GM23338 (cell line): ENCODE measurements around the gene DPP10.

Source experiments
- EZH2 ChIP-seq: fragments of 200-600 bp; sonication (generic); IDR thresholded peaks from one replicate; pipeline ENCODE4 v1.8.0; 2017; ENCODE audit warnings: antibody characterized with exemption, mild to moderate bottlenecking, low read depth; ENCODE audit not compliant: unreplicated experiment
- EZH2phosphoT487 ChIP-seq: fragments of 200-600 bp; sonication (generic); IDR thresholded peaks from one replicate; pipeline ENCODE4 v1.8.1; 2018; ENCODE audit warnings: antibody characterized with exemption; ENCODE audit not compliant: unreplicated experiment
- NANOG ChIP-seq: IDR thresholded peaks from 2 replicates; pipeline ENCODE4 v1.6.1; 2016; ENCODE audit warnings: antibody characterized with exemption, borderline replicate concordance
- POLR2AphosphoS5 ChIP-seq: IDR thresholded peaks from 2 replicates; pipeline ENCODE4 v1.6.1; 2016; ENCODE audit warnings: antibody characterized with exemption, low read depth
- ZNF114 ChIP-seq: fragments of 250-450 bp; sonication (Bioruptor Pico); IDR thresholded peaks from 2 replicates; pipeline ENCODE4 v1.5.0; 2020; ENCODE audit warnings: mild to moderate bottlenecking, moderate library complexity
- TF ChIP-seq, protein P1 (sequence below): IDR thresholded peaks from one replicate; pipeline ENCODE4 v1.6.1; 2018; ENCODE audit warnings: antibody characterized with exemption; ENCODE audit not compliant: unreplicated experiment
- TF ChIP-seq, protein P2 (sequence below), 2 experiments: fragments of 200-600 bp in 1 of 2; sonication (generic) in 1 of 2; conservative IDR thresholded peaks; 2 replicates each; pipeline versions ENCODE4 v1.5.1 to v1.6.1; 2016 to 2017; ENCODE audit warnings: antibody characterized with exemption in 2 of 2, low read depth in 2 of 2, mild to moderate bottlenecking in 2 of 2, moderate library complexity in 1 of 2
- TF ChIP-seq, protein P3 (sequence below): IDR thresholded peaks from 2 replicates; pipeline ENCODE4 v1.6.1; 2016; ENCODE audit warnings: antibody characterized with exemption

- TF ChIP-seq, protein P1, sequence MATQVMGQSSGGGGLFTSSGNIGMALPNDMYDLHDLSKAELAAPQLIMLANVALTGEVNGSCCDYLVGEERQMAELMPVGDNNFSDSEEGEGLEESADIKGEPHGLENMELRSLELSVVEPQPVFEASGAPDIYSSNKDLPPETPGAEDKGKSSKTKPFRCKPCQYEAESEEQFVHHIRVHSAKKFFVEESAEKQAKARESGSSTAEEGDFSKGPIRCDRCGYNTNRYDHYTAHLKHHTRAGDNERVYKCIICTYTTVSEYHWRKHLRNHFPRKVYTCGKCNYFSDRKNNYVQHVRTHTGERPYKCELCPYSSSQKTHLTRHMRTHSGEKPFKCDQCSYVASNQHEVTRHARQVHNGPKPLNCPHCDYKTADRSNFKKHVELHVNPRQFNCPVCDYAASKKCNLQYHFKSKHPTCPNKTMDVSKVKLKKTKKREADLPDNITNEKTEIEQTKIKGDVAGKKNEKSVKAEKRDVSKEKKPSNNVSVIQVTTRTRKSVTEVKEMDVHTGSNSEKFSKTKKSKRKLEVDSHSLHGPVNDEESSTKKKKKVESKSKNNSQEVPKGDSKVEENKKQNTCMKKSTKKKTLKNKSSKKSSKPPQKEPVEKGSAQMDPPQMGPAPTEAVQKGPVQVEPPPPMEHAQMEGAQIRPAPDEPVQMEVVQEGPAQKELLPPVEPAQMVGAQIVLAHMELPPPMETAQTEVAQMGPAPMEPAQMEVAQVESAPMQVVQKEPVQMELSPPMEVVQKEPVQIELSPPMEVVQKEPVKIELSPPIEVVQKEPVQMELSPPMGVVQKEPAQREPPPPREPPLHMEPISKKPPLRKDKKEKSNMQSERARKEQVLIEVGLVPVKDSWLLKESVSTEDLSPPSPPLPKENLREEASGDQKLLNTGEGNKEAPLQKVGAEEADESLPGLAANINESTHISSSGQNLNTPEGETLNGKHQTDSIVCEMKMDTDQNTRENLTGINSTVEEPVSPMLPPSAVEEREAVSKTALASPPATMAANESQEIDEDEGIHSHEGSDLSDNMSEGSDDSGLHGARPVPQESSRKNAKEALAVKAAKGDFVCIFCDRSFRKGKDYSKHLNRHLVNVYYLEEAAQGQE, result no peak
- TF ChIP-seq, protein P2, sequence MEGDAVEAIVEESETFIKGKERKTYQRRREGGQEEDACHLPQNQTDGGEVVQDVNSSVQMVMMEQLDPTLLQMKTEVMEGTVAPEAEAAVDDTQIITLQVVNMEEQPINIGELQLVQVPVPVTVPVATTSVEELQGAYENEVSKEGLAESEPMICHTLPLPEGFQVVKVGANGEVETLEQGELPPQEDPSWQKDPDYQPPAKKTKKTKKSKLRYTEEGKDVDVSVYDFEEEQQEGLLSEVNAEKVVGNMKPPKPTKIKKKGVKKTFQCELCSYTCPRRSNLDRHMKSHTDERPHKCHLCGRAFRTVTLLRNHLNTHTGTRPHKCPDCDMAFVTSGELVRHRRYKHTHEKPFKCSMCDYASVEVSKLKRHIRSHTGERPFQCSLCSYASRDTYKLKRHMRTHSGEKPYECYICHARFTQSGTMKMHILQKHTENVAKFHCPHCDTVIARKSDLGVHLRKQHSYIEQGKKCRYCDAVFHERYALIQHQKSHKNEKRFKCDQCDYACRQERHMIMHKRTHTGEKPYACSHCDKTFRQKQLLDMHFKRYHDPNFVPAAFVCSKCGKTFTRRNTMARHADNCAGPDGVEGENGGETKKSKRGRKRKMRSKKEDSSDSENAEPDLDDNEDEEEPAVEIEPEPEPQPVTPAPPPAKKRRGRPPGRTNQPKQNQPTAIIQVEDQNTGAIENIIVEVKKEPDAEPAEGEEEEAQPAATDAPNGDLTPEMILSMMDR (conservative IDR thresholded peaks at IDR 0.05; ENCODE audit: low read depth in 2 of 2), result no peak
- TF ChIP-seq ZNF114 (no peak), EZH2phosphoT487 (no peak), POLR2AphosphoS5 (no peak), EZH2 (no peak), NANOG (no peak)
- TF ChIP-seq, protein P3, sequence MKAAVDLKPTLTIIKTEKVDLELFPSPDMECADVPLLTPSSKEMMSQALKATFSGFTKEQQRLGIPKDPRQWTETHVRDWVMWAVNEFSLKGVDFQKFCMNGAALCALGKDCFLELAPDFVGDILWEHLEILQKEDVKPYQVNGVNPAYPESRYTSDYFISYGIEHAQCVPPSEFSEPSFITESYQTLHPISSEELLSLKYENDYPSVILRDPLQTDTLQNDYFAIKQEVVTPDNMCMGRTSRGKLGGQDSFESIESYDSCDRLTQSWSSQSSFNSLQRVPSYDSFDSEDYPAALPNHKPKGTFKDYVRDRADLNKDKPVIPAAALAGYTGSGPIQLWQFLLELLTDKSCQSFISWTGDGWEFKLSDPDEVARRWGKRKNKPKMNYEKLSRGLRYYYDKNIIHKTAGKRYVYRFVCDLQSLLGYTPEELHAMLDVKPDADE, result no peak
Measured at GRCh38 chr2:114472246-114472645, 29.8 kb downstream of the DPP10 start.
